DMS153 treated with DMSO at 0.1 percent for 48 hours (cell line): ENCODE data around the gene SLC13A3.

ENCODE experiments used
- DNase-seq: peaks from one replicate; lab custom pipeline; 2025; ENCODE audit not compliant: unreplicated experiment; lab: John Stamatoyannopoulos, UW

SLC13A3 gene

GRCh38 chr20:46638134-46638897 is 12.9 kb downstream of the SLC13A3 start:
- no peak for DNase-seq

GRCh38 chr20:46637427-46638133 is 13.7 kb downstream of the SLC13A3 start:
- no peak for DNase-seq

GRCh38 chr20:46637020-46637419 is 14.2 kb downstream of the SLC13A3 start:
- DNase-seq = no peak

GRCh38 chr20:46636514-46636913 is 14.7 kb downstream of the SLC13A3 start:
- DNase-seq = no peak

- no peak for DNase-seq
These were observed 15.6 kb downstream of the SLC13A3 start for GRCh38 chr20:46635514-46636136.

- DNase-seq = no peak
These were observed 16.7 kb downstream of the SLC13A3 start for GRCh38 chr20:46634528-46634927.

- DNase-seq = no peak
These were observed 19.3 kb downstream of the SLC13A3 start for GRCh38 chr20:46631874-46632446.

- DNase-seq = no peak
These were observed 19.9 kb downstream of the SLC13A3 start for GRCh38 chr20:46631212-46631869.

GRCh38 chr20:46630306-46630705 is 21.0 kb downstream of the SLC13A3 start:
- DNase-seq = no peak

- no peak for DNase-seq
These were observed 21.9 kb downstream of the SLC13A3 start for GRCh38 chr20:46629341-46629740.

- no peak for DNase-seq
These were observed 24.0 kb downstream of the SLC13A3 start for GRCh38 chr20:46627234-46627633.

- DNase-seq = no peak
These were observed 24.5 kb downstream of the SLC13A3 start for GRCh38 chr20:46626758-46627157.

- DNase-seq = no peak
These were observed 25.3 kb downstream of the SLC13A3 start for GRCh38 chr20:46625875-46626373.

- DNase-seq = no peak
These were observed 26.3 kb downstream of the SLC13A3 start for GRCh38 chr20:46624946-46625345.

- no peak for DNase-seq
These were observed 29.1 kb downstream of the SLC13A3 start for GRCh38 chr20:46622165-46622564.

GRCh38 chr20:46621492-46621891 is 29.8 kb downstream of the SLC13A3 start:
- no peak for DNase-seq

- DNase-seq = no peak
These were observed 31.8 kb downstream of the SLC13A3 start for GRCh38 chr20:46619445-46619844.

- no peak for DNase-seq
These were observed 32.8 kb downstream of the SLC13A3 start for GRCh38 chr20:46618316-46619100.

GRCh38 chr20:46614503-46614902 is 36.8 kb downstream of the SLC13A3 start:
- no peak for DNase-seq

- no peak for DNase-seq
These were observed 41.1 kb downstream of the SLC13A3 start for GRCh38 chr20:46610145-46610544.
